Panc1 (cell line): ENCODE data around the gene RETREG3. TPM values are rescaled to one million over a fixed set of nuclear protein-coding genes. Genes with fewer than 3 reads are reported as not detected.
A peak's percentile ranks its signal among the peaks of the same experiment; 100 is the strongest.

Source experiments
- ATAC-seq: fragments of 200-7000 bp; cut with Tn5 transposase; 2 replicates; pipeline ENCODE4 v1.9.1; 2020; ENCODE audit warnings: mild to moderate bottlenecking, moderate library complexity
- BruUV-seq: library from RNA; stranded (reverse); fragments of 400-500 nt; replicated peaks from 2 replicates; lab custom pipeline; 2021; lab: Mats Ljungman, UMichigan
- CTCF ChIA-PET: fragments of 300-600 bp; sonication (Branson Sonifier 250); formaldehyde crosslinking; loops from one replicate; lab custom pipeline; 2022; ENCODE audit warnings: antibody characterized with exemption; lab: Charles Lee
- POLR2A ChIA-PET: fragments of 300-600 bp; sonication (Branson Sonifier 250); formaldehyde crosslinking; loops from one replicate; lab custom pipeline; 2022; ENCODE audit warnings: antibody characterized with exemption; lab: Charles Lee
- DNase-seq: peaks from one replicate; pipeline ENCODE4 v3.0.0-alpha.2; 2010; ENCODE audit warnings: low read depth, low spot score
- H3K27ac ChIP-seq: 2 replicates; pipeline ENCODE4 v1.5.1; 2011; ENCODE audit warnings: mild to moderate bottlenecking, low read length, inconsistent platforms
- H3K27me3 ChIP-seq: fragments of 200-500 bp; sonication (Bioruptor generic); 2 replicates; pipeline ENCODE4 v1.6.0; 2014; ENCODE audit warnings: low read length, inconsistent platforms; ENCODE audit not compliant: control insufficient read depth, insufficient read depth
- H3K36me3 ChIP-seq: fragments of 200-500 bp; sonication (Bioruptor generic); 2 replicates; pipeline ENCODE4 v1.5.1; 2014; ENCODE audit warnings: inconsistent platforms, mild to moderate bottlenecking, low read length, moderate library complexity; ENCODE audit not compliant: control insufficient read depth, insufficient read depth
- H3K4me1 ChIP-seq: 2 replicates; pipeline ENCODE4 v1.5.1; 2011; ENCODE audit warnings: inconsistent platforms, mild to moderate bottlenecking, low read length, moderate library complexity; ENCODE audit not compliant: control insufficient read depth, insufficient read depth
- H3K4me3 ChIP-seq, 2 experiments: 2 replicates each; pipeline ENCODE4 v1.5.1; 2011 to 2012; ENCODE audit warnings: low read depth in 2 of 2, low read length in 2 of 2, mild to moderate bottlenecking in 2 of 2, inconsistent platforms in 1 of 2, moderate library complexity in 1 of 2
- H3K9me3 ChIP-seq: fragments of 200-500 bp; sonication (Bioruptor generic); 2 replicates; pipeline ENCODE4 v1.5.1; 2014; ENCODE audit warnings: low read depth, mild to moderate bottlenecking, inconsistent platforms, low read length, moderate library complexity; ENCODE audit not compliant: control insufficient read depth, insufficient read depth
- CTCF ChIP-seq: fragments of 450-650 bp; IDR thresholded peaks from 2 replicates; pipeline ENCODE4 v1.5.1; 2017; ENCODE audit warnings: mild to moderate bottlenecking
- POLR2AphosphoS5 ChIP-seq: IDR thresholded peaks from 2 replicates; pipeline ENCODE4 v1.6.1; 2012; ENCODE audit warnings: mild to moderate bottlenecking, low read depth, low read length, moderate library complexity
- REST ChIP-seq, 2 experiments: IDR thresholded peaks; 2 replicates each; pipeline ENCODE4 v1.6.1; 2011 to 2012; ENCODE audit warnings: low read depth in 2 of 2, control low read depth in 1 of 2, low read length in 1 of 2, mild to moderate bottlenecking in 1 of 2, moderate library complexity in 1 of 2; ENCODE audit not compliant: insufficient read depth in 1 of 2
- SIN3A ChIP-seq: IDR thresholded peaks from 2 replicates; pipeline ENCODE4 v1.6.1; 2012; ENCODE audit warnings: low read depth, mild to moderate bottlenecking, low read length, moderate library complexity, borderline replicate concordance; ENCODE audit not compliant: insufficient read depth
- TCF7L2 ChIP-seq: IDR thresholded peaks from 2 replicates; pipeline ENCODE4 v1.6.1; 2011; ENCODE audit warnings: mild to moderate bottlenecking, low read depth, low read length, inconsistent platforms
- in situ Hi-C: cut with HindIII; loops from 2 replicates; pipeline ENCODE4 v1.10.0; 2016; ENCODE audit warnings: low sequenced_read_pairs, low pct_unique_long_range_greater_than_20kb
- intact Hi-C: fragments of 100-400 bp; cut with micrococcal nuclease; formaldehyde crosslinking; loops from one replicate; pipeline ENCODE4 v1.10.0; 2022; ENCODE audit not compliant: unreplicated experiment
- total RNA-seq: library from RNA; stranded (reverse); gene quantifications from one replicate; pipeline ENCODE4 v1.2.1, GENCODE V29; 2021; ENCODE audit not compliant: unreplicated experiment

The RETREG3 gene
- total RNA-seq, 1 experiment from 2014 or later: 42.3 TPM

GRCh38 chr17:42535155-42536047 is 73.8 kb downstream of the RETREG3 start:
- TF ChIP-seq SIN3A (no peak), REST (IDR thresholded peaks at IDR 0.05; ENCODE audit: insufficient read depth in 1 of 2, low read depth in 2 of 2, low read length in 1 of 2) (no peak), CTCF (no peak), POLR2AphosphoS5 (no peak), TCF7L2 (no peak)
- CTCF ChIA-PET: no interaction called here
- H3K4me3 ChIP-seq: peak overlapping the region; percentile 52 to 62
- intact Hi-C loops: no loop called here
- DNase-seq (no peak), ATAC-seq (peak; percentile 26)
- BruUV-seq: no TSS peak
- POLR2A ChIA-PET: no interaction called here
- in situ Hi-C loops: no loop called here
- H3K36me3 ChIP-seq: no peaks in the 10 kb centered on the region; the same call in 1 of the 2 replicates
- H3K27me3 ChIP-seq: no peaks in the 10 kb centered on the region
- no peaks in the 10 kb centered on the region for H3K9me3 ChIP-seq
- H3K4me1 ChIP-seq: peaks cover 39% of the 10 kb centered on the region
- H3K27ac ChIP-seq: peak overlapping the region; percentile 98

- ChIA-PET CTCF (no interaction called here), POLR2A (no interaction called here)
- Histone ChIP-seq H3K36me3 (no peaks in the 10 kb centered on the region; the same call in 1 of the 2 replicates), H3K4me1 (peaks cover 37% of the 10 kb centered on the region), H3K9me3 (no peaks in the 10 kb centered on the region), H3K27ac (peak overlapping the region; percentile 90), H3K27me3 (no peaks in the 10 kb centered on the region), H3K4me3 (peak overlapping the region; percentile 34 to 51)
- DNase-seq (no peak), ATAC-seq (peak; percentile 48)
- intact Hi-C loops (no loop called here), in situ Hi-C loops (no loop called here)
- TF ChIP-seq CTCF (peak; percentile 49; the same call in 1 of the 2 replicates), SIN3A (no peak), TCF7L2 (peak; percentile 57), REST (IDR thresholded peaks at IDR 0.05; ENCODE audit: insufficient read depth in 1 of 2, low read depth in 2 of 2, low read length in 1 of 2) (no peak), POLR2AphosphoS5 (no peak)
- BruUV-seq: no TSS peak
These were observed 77.5 kb downstream of the RETREG3 start for GRCh38 chr17:42531455-42532354.
